Coronary artery (tissue), 2 donors: ENCODE results near the gene PUM2.
"Not testable (repeated sequence)": the region's sequence is repeated elsewhere in the genome, so short reads cannot be mapped to it uniquely, and the experiment has no call there.

Experiments
- DNase-seq: peaks from one replicate; pipeline ENCODE4 v3.0.0-alpha.2; 2017; ENCODE audit warnings: low spot score
- H3K27ac ChIP-seq, 2 donors: fragments of 200-600 bp; sonication (generic); one replicate each; pipeline ENCODE4 v1.5.1; 2016 to 2019
- H3K4me3 ChIP-seq: fragments of 200-600 bp; sonication (generic); 2 replicates; pipeline ENCODE4 v1.5.1; 2016; ENCODE audit warnings: mild to moderate bottlenecking, moderate library complexity
- CTCF ChIP-seq: fragments of 200-600 bp; sonication (generic); IDR thresholded peaks from one replicate; pipeline ENCODE4 v1.5.1; 2019; ENCODE audit warnings: antibody characterized with exemption

The PUM2 gene

GRCh38 chr2:20273042-20273441 is 77.6 kb downstream of the PUM2 start:
- H3K4me3 ChIP-seq = no peak overlapping the region
- H3K27ac ChIP-seq = no peak overlapping the region
- DNase-seq = no peak
- TF ChIP-seq CTCF = no peak

- H3K27ac ChIP-seq, H3K4me3 ChIP-seq, DNase-seq: not testable (repeated sequence)
These were observed 82.3 kb downstream of the PUM2 start for GRCh38 chr2:20268317-20268716.

- no peak for DNase-seq
These were observed 83.1 kb downstream of the PUM2 start for GRCh38 chr2:20267529-20267928.

GRCh38 chr2:20264629-20265028 is 86.0 kb downstream of the PUM2 start:
- TF ChIP-seq CTCF = no peak
- Histone ChIP-seq H3K4me3 (no peak overlapping the region), H3K27ac (no peak overlapping the region)
- DNase-seq = no peak

More at GRCh38 chr2:20267529-20267928, 83.1 kb downstream of the PUM2 start:
- H3K27ac ChIP-seq = no peak overlapping the region
- no peak overlapping the region for H3K4me3 ChIP-seq
- no peak for TF ChIP-seq CTCF

- Histone ChIP-seq H3K27ac (no peak overlapping the region), H3K4me3 (no peak overlapping the region)
- TF ChIP-seq CTCF = no peak
- DNase-seq = no peak
These were observed 93.2 kb downstream of the PUM2 start for GRCh38 chr2:20257411-20257810.

- TF ChIP-seq CTCF = no peak
- H3K4me3 ChIP-seq = no peak overlapping the region
- DNase-seq = no peak
- H3K27ac ChIP-seq = no peak overlapping the region
These were observed 95.9 kb downstream of the PUM2 start for GRCh38 chr2:20254731-20255130.

- Histone ChIP-seq H3K4me3 (no peak overlapping the region), H3K27ac (no peak overlapping the region)
- no peak for DNase-seq
- no peak for TF ChIP-seq CTCF
These were observed 100.2 kb downstream of the PUM2 start for GRCh38 chr2:20250436-20250835.

- no peak for DNase-seq
- TF ChIP-seq CTCF = no peak
- H3K27ac ChIP-seq = no peak overlapping the region
- no peak overlapping the region for H3K4me3 ChIP-seq
These were observed 101.5 kb downstream of the PUM2 start for GRCh38 chr2:20249170-20249569.
